BLaER1 (cell line): ENCODE measurements around the gene PLXNB3.

Experiments
- H3K27ac ChIP-seq: shearing (Covaris generic); formaldehyde crosslinking; 2 replicates; pipeline ENCODE4 v1.8.1; 2022
- H3K27me3 ChIP-seq: shearing (Covaris generic); formaldehyde crosslinking; 2 replicates; pipeline ENCODE4 v1.8.1; 2022
- H3K36me3 ChIP-seq: shearing (Covaris generic); formaldehyde crosslinking; 2 replicates; pipeline ENCODE4 v1.8.1; 2022
- H3K4me1 ChIP-seq: shearing (Covaris generic); formaldehyde crosslinking; 2 replicates; pipeline ENCODE4 v1.8.1; 2022
- H3K4me2 ChIP-seq: shearing (Covaris generic); formaldehyde crosslinking; 2 replicates; pipeline ENCODE4 v1.8.1; 2022
- H3K4me3 ChIP-seq: shearing (Covaris generic); formaldehyde crosslinking; 2 replicates; pipeline ENCODE4 v1.8.1; 2022
- H3K9ac ChIP-seq: shearing (Covaris generic); formaldehyde crosslinking; 2 replicates; pipeline ENCODE4 v1.8.1; 2022
- H3K9me3 ChIP-seq: shearing (Covaris generic); formaldehyde crosslinking; 2 replicates; pipeline ENCODE4 v1.8.1; 2022
- H4K20me1 ChIP-seq: shearing (Covaris generic); formaldehyde crosslinking; 2 replicates; pipeline ENCODE4 v1.8.1; 2022
- Cebpa-rat ChIP-seq: shearing (Covaris generic); IDR thresholded peaks from 2 replicates; pipeline ENCODE4 v1.8.1; 2022

The PLXNB3 gene

GRCh38 chrX:153783378-153784013 is 19.4 kb downstream of the PLXNB3 start:
- H3K4me3 ChIP-seq, result no peak overlapping the region
- H4K20me1 ChIP-seq, result peaks cover 28% of the 10 kb centered on the region; the same call in 1 of the 2 replicates
- H3K9me3 ChIP-seq, result peaks cover 20% of the 10 kb centered on the region
- H3K4me1 ChIP-seq, result peaks cover 60% of the 10 kb centered on the region
- peaks cover 53% of the 10 kb centered on the region for H3K36me3 ChIP-seq
- no peak overlapping the region for H3K27ac ChIP-seq
- no peak for TF ChIP-seq Cebpa-rat
- no peak overlapping the region for H3K9ac ChIP-seq
- H3K27me3 ChIP-seq, result peaks cover 14% of the 10 kb centered on the region; the same call in 1 of the 2 replicates
- 0 out of 2 replicates have a peak overlapping the region, but pooled peaks have one; percentile 12 for H3K4me2 ChIP-seq

- H3K27me3 ChIP-seq, result peaks cover 16% of the 10 kb centered on the region; the same call in 1 of the 2 replicates
- no peak overlapping the region for H3K4me3 ChIP-seq
- H3K9me3 ChIP-seq, result peaks cover 20% of the 10 kb centered on the region
- H3K4me1 ChIP-seq, result peaks cover 53% of the 10 kb centered on the region
- H3K36me3 ChIP-seq, result peaks cover 62% of the 10 kb centered on the region
- no peak for TF ChIP-seq Cebpa-rat
- no peak overlapping the region for H3K27ac ChIP-seq
- no peak overlapping the region for H3K4me2 ChIP-seq
- no peak overlapping the region for H3K9ac ChIP-seq
- H4K20me1 ChIP-seq, result peaks cover 37% of the 10 kb centered on the region
Observed at GRCh38 chrX:153784325-153784967, 20.4 kb downstream of the PLXNB3 start.

GRCh38 chrX:153786669-153787068 is 22.6 kb downstream of the PLXNB3 start:
- Histone ChIP-seq H3K27ac (no peak overlapping the region), H3K27me3 (peaks cover 35% of the 10 kb centered on the region), H3K9ac (no peak overlapping the region), H3K36me3 (peaks cover 81% of the 10 kb centered on the region), H3K4me1 (peaks cover 46% of the 10 kb centered on the region), H3K4me2 (no peak overlapping the region), H3K9me3 (peaks cover 20% of the 10 kb centered on the region), H4K20me1 (peaks cover 59% of the 10 kb centered on the region), H3K4me3 (no peak overlapping the region)
- no peak for TF ChIP-seq Cebpa-rat

GRCh38 chrX:153789654-153790053 is 25.6 kb downstream of the PLXNB3 start:
- Histone ChIP-seq H3K27me3 (peaks cover 36% of the 10 kb centered on the region), H3K4me3 (no peak overlapping the region), H3K27ac (no peak overlapping the region), H3K9ac (no peak overlapping the region), H3K4me1 (peaks cover 35% of the 10 kb centered on the region), H4K20me1 (peaks cover 69% of the 10 kb centered on the region), H3K4me2 (no peak overlapping the region), H3K9me3 (peaks cover 13% of the 10 kb centered on the region), H3K36me3 (peaks cover 71% of the 10 kb centered on the region)
- TF ChIP-seq Cebpa-rat, result no peak

- peaks cover 77% of the 10 kb centered on the region for H4K20me1 ChIP-seq
- peaks cover 31% of the 10 kb centered on the region for H3K27me3 ChIP-seq
- peaks cover 66% of the 10 kb centered on the region for H3K36me3 ChIP-seq
- H3K4me3 ChIP-seq, result no peak overlapping the region
- H3K9ac ChIP-seq, result no peak overlapping the region
- H3K4me1 ChIP-seq, result peaks cover 38% of the 10 kb centered on the region
- no peak overlapping the region for H3K4me2 ChIP-seq
- H3K9me3 ChIP-seq, result peaks cover 26% of the 10 kb centered on the region
- no peak overlapping the region for H3K27ac ChIP-seq
- TF ChIP-seq Cebpa-rat, result no peak
Observed at GRCh38 chrX:153791104-153791852, 27.2 kb downstream of the PLXNB3 start.

GRCh38 chrX:153792368-153792767 is 28.3 kb downstream of the PLXNB3 start:
- Histone ChIP-seq H3K4me1 (peaks cover 42% of the 10 kb centered on the region), H4K20me1 (peaks cover 82% of the 10 kb centered on the region), H3K9ac (peak overlapping the region; percentile 94; the same call in 1 of the 2 replicates), H3K9me3 (peaks cover 33% of the 10 kb centered on the region), H3K4me2 (peak overlapping the region; percentile 89), H3K4me3 (no peak overlapping the region), H3K36me3 (peaks cover 66% of the 10 kb centered on the region), H3K27me3 (peaks cover 37% of the 10 kb centered on the region), H3K27ac (no peak overlapping the region)
- TF ChIP-seq Cebpa-rat, result no peak

- peaks cover 33% of the 10 kb centered on the region for H3K27me3 ChIP-seq
- peak overlapping the region; percentile 89 for H3K4me2 ChIP-seq
- no peak for TF ChIP-seq Cebpa-rat
- H4K20me1 ChIP-seq, result peaks cover 79% of the 10 kb centered on the region
- H3K9ac ChIP-seq, result peak overlapping the region; percentile 94
- H3K4me3 ChIP-seq, result peak overlapping the region; percentile 82
- peak overlapping the region; percentile 97 for H3K27ac ChIP-seq
- peaks cover 65% of the 10 kb centered on the region for H3K36me3 ChIP-seq
- H3K9me3 ChIP-seq, result peaks cover 41% of the 10 kb centered on the region
- H3K4me1 ChIP-seq, result peaks cover 42% of the 10 kb centered on the region
Observed at GRCh38 chrX:153793291-153793690, 29.2 kb downstream of the PLXNB3 start.

- no peak for TF ChIP-seq Cebpa-rat
- Histone ChIP-seq H3K9ac (peak within 1 kb of the TSS; percentile 94), H3K27me3 (peaks cover 35% of the 10 kb centered on the region), H3K36me3 (peaks cover 65% of the 10 kb centered on the region), H3K4me1 (peaks cover 42% of the 10 kb centered on the region), H3K4me2 (peak within 1 kb of the TSS; percentile 89), H4K20me1 (peaks cover 79% of the 10 kb centered on the region), H3K9me3 (peaks cover 49% of the 10 kb centered on the region), H3K27ac (peak within 1 kb of the TSS; percentile 97), H3K4me3 (peak within 1 kb of the TSS; percentile 82)
Observed at GRCh38 chrX:153794018-153794896, 30.2 kb downstream of the PLXNB3 start, which contains the start of the genes IDH3G and SSR4. Gene IDH3G (minus strand): TSS chrX:153794375. CDS start chrX:153794326, 49 bp downstream. Gene SSR4 (plus strand): TSS chrX:153794668. CDS start chrX:153794688, 20 bp downstream.
